A549 (cell line): Measurements from ENCODE around the gene RELN. TPM values are rescaled to one million over a fixed set of nuclear protein-coding genes. Genes with fewer than 3 reads are reported as not detected.

Source experiments
- ATAC-seq, 2 experiments: fragments of 200-7000 bp in 1 of 2; fragments of >200 bp in 1 of 2; cut with Nextera tagmentation in 1 of 2; cut with Tn5 transposase in 1 of 2; 3 replicates each; pipeline versions ENCODE4 v1.8.0 to v1.9.1; 2018 to 2020; ENCODE audit warnings: mild to moderate bottlenecking in 1 of 2, moderate library complexity in 1 of 2
- CTCF ChIA-PET: fragments of 300-600 bp; sonication (Branson Sonifier 250); formaldehyde crosslinking; extraction: SDS; loops from one replicate; lab custom pipeline; 2021; ENCODE audit warnings: antibody characterized with exemption, inconsistent platforms; lab: Yijun Ruan, JAX
- POLR2A ChIA-PET: fragments of 350-600 bp; formaldehyde crosslinking; extraction: SDS; loops from one replicate; lab custom pipeline; 2021; ENCODE audit warnings: antibody characterized with exemption, inconsistent platforms; lab: Yijun Ruan, JAX
- DNase-seq, 2 experiments: peaks; one replicate each; pipeline versions ENCODE4 v3.0.0 to v3.0.0-alpha.2; 2011 to 2016; ENCODE audit warnings: low read depth in 1 of 2, low spot score in 1 of 2
- FAIRE-seq: peaks from 2 replicates; lab custom pipeline; 2011; peaks lifted over from hg19 to GRCh38; lab: Jason Lieb, UNC
- H3K27ac ChIP-seq, 2 experiments: fragments of >200 bp; sonication (Bioruptor Twin); formaldehyde crosslinking; 3 replicates each; pipeline ENCODE4 v1.5.1; 2016 to 2017
- H3K4me1 ChIP-seq: fragments of >200 bp; sonication (Bioruptor Twin); formaldehyde crosslinking; 3 replicates; pipeline ENCODE4 v1.6.1; 2016
- H3K4me2 ChIP-seq: fragments of >200 bp; sonication (Bioruptor Twin); formaldehyde crosslinking; 3 replicates; pipeline ENCODE4 v1.6.1; 2016
- H3K4me3 ChIP-seq: fragments of >200 bp; sonication (Bioruptor Twin); formaldehyde crosslinking; 3 replicates; pipeline ENCODE4 v1.5.1; 2016
- H3K9me3 ChIP-seq: fragments of >200 bp; sonication (Bioruptor Twin); formaldehyde crosslinking; 3 replicates; pipeline ENCODE4 v1.6.1; 2016
- BCL3 ChIP-seq: fragments of >200 bp; sonication (Bioruptor Twin); formaldehyde crosslinking; IDR thresholded peaks from 3 replicates; pipeline ENCODE4 v1.6.1; 2016
- CEBPB ChIP-seq, 2 experiments: fragments of >200 bp in 1 of 2; sonication (Bioruptor Twin) in 1 of 2; formaldehyde crosslinking in 1 of 2; IDR thresholded peaks; 2 replicates each; pipeline ENCODE4 v1.6.1; 2012 to 2016
- EHMT2 ChIP-seq: fragments of 200-600 bp; sonication (generic); IDR thresholded peaks from 2 replicates; pipeline ENCODE4 v1.6.1; 2016; ENCODE audit warnings: antibody characterized with exemption, low read depth, mild to moderate bottlenecking, moderate library complexity
- FOSB ChIP-seq: fragments of 250-450 bp; sonication (Bioruptor Pico); IDR thresholded peaks from 2 replicates; pipeline ENCODE4 v1.5.0; 2020; ENCODE audit warnings: mild to moderate bottlenecking, moderate library complexity
- FOSL2 ChIP-seq, 2 experiments: fragments of 450-650 bp in 1 of 2; fragments of >200 bp in 1 of 2; sonication (Bioruptor Twin) in 1 of 2; formaldehyde crosslinking; IDR thresholded peaks; 2 replicates each; pipeline versions ENCODE4 v1.5.0 to v1.6.1; 2016 to 2020; ENCODE audit warnings: mild to moderate bottlenecking in 1 of 2, moderate library complexity in 1 of 2
- HDAC2 ChIP-seq: fragments of 200-600 bp; sonication (generic); IDR thresholded peaks from 2 replicates; pipeline ENCODE4 v1.6.1; 2016
- JUNB ChIP-seq: fragments of >200 bp; sonication (Bioruptor Twin); formaldehyde crosslinking; IDR thresholded peaks from 2 replicates; pipeline ENCODE4 v1.6.1; 2016
- KDM1A ChIP-seq: fragments of 200-600 bp; sonication (generic); IDR thresholded peaks from 2 replicates; pipeline ENCODE4 v1.6.1; 2016; ENCODE audit warnings: low read depth, mild to moderate bottlenecking
- KDM5A ChIP-seq: fragments of 200-600 bp; sonication (generic); IDR thresholded peaks from 2 replicates; pipeline ENCODE4 v1.6.1; 2016; ENCODE audit warnings: antibody characterized with exemption, mild to moderate bottlenecking
- MAZ ChIP-seq: fragments of 150-350 bp; IDR thresholded peaks from 2 replicates; pipeline ENCODE4 v1.6.1; 2014; ENCODE audit warnings: antibody characterized with exemption, low read depth, low read length, borderline replicate concordance
- MYC ChIP-seq: IDR thresholded peaks from 2 replicates; pipeline ENCODE4 v1.6.1; 2012; ENCODE audit warnings: mild to moderate bottlenecking, inconsistent platforms, low read length, improper control_type of control experiment, borderline replicate concordance
- NPAS2 ChIP-seq: fragments of 250-450 bp; sonication (Bioruptor Pico); IDR thresholded peaks from 2 replicates; pipeline ENCODE4 v1.8.0; 2022; ENCODE audit warnings: mild to moderate bottlenecking, moderate library complexity, borderline replicate concordance
- RARB ChIP-seq: fragments of 250-450 bp; sonication (Bioruptor Pico); IDR thresholded peaks from 2 replicates; pipeline ENCODE4 v1.8.0; 2021; ENCODE audit warnings: mild to moderate bottlenecking, moderate library complexity
- RCOR1 ChIP-seq: fragments of 150-350 bp; IDR thresholded peaks from 2 replicates; pipeline ENCODE4 v1.6.1; 2014; ENCODE audit warnings: antibody characterized with exemption, low read length, low read depth
- RFX5 ChIP-seq: fragments of 450-650 bp; IDR thresholded peaks from 2 replicates; pipeline ENCODE4 v1.7.1; 2014; ENCODE audit warnings: antibody characterized with exemption, mild to moderate bottlenecking, moderate library complexity
- SMC3 ChIP-seq: fragments of >200 bp; sonication (Bioruptor Twin); formaldehyde crosslinking; IDR thresholded peaks from 3 replicates; pipeline ENCODE4 v1.6.1; 2018; ENCODE audit warnings: inconsistent platforms
- ZSCAN20 ChIP-seq: fragments of 250-450 bp; sonication (Bioruptor Pico); IDR thresholded peaks from 2 replicates; pipeline ENCODE4 v1.8.0; 2022; ENCODE audit warnings: mild to moderate bottlenecking, moderate library complexity
- WGBS: methylation state at CpG from one replicate; pipeline ENCODE4 v1.1.6; 2017; ENCODE audit errors: missing lambda C conversion rate; 5-methylcytosine and 5-hydroxymethylcytosine counted together
- polyA plus RNA-seq, 4 experiments: library from polyadenylated mRNA; depleted of rRNA in 3 of 4; stranded (reverse); fragments of >200 nt; fragmentation: RNase III in 1 of 4; extraction: RNeasy Plus Mini Kit Qiagen cat#74134 plus additional on column Dnase treatment in 1 of 4; gene quantifications; 2 replicates in 3 of 4; 3 replicates in 1 of 4; pipeline ENCODE4 v1.2.3, GENCODE V29; 2011 to 2017
- TF ChIP-seq, protein P1 (sequence below): fragments of 150-350 bp; IDR thresholded peaks from 2 replicates; pipeline ENCODE4 v1.6.1; 2014; ENCODE audit warnings: low read depth, mild to moderate bottlenecking, low read length
- TF ChIP-seq, protein P2 (sequence below): fragments of >200 bp; sonication (Bioruptor Twin); formaldehyde crosslinking; IDR thresholded peaks from 3 replicates; pipeline ENCODE4 v1.5.1; 2016
- TF ChIP-seq, protein P3 (sequence below): fragments of 250-450 bp; sonication (Bioruptor Pico); IDR thresholded peaks from 2 replicates; pipeline ENCODE4 v1.5.0; 2020; ENCODE audit warnings: low read depth, mild to moderate bottlenecking, moderate library complexity
- TF ChIP-seq, protein P4 (sequence below): IDR thresholded peaks from 2 replicates; pipeline ENCODE4 v1.6.1; 2012

RELN gene
- polyA plus RNA-seq, 2 of the 4 experiments (the other 2 are of a cell fraction): not detected

DNA sequence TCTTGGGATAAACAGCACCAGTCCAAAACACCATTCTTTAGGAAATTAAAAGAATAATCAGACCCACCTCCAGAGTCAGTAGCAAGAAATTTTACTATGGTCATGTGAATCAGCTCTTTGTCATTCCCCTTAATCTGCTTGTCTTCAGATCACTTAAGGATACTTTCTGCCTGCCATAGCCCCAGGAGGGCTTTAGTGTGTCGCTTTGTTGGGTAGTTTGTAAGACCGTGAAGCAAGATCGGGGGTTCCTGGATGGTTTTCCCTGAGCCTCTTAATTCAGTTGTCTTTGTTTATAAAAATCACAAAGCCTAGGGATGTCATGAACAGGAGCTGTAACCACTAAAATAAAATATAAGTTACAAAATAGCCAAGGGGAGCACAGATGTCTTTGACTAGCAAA lies 223.6 kb downstream of the RELN start (continued):
- TF ChIP-seq, protein P1, sequence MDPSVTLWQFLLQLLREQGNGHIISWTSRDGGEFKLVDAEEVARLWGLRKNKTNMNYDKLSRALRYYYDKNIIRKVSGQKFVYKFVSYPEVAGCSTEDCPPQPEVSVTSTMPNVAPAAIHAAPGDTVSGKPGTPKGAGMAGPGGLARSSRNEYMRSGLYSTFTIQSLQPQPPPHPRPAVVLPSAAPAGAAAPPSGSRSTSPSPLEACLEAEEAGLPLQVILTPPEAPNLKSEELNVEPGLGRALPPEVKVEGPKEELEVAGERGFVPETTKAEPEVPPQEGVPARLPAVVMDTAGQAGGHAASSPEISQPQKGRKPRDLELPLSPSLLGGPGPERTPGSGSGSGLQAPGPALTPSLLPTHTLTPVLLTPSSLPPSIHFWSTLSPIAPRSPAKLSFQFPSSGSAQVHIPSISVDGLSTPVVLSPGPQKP: no peak
- no peak for TF ChIP-seq HDAC2

- CTCF ChIA-PET: no interaction called here
- Histone ChIP-seq H3K9me3 (no peaks in the 10 kb centered on the region), H3K4me1 (no peaks in the 10 kb centered on the region), H3K4me3 (no peak overlapping the region), H3K4me2 (no peak overlapping the region), H3K27ac (no peak overlapping the region)
- DNase-seq (no peak), FAIRE-seq (no peak), ATAC-seq (no peak)
- POLR2A ChIA-PET: no interaction called here
- TF ChIP-seq CEBPB (IDR thresholded peaks at IDR 0.05) (no peak), RCOR1 (no peak), KDM1A (no peak), RFX5 (no peak), EHMT2 (no peak)
- WGBS: 34% methylated on average over 8 of the region's 8 CpGs
Measured at GRCh38 chr7:103764901-103765300, 224.6 kb downstream of the RELN start.

DNA sequence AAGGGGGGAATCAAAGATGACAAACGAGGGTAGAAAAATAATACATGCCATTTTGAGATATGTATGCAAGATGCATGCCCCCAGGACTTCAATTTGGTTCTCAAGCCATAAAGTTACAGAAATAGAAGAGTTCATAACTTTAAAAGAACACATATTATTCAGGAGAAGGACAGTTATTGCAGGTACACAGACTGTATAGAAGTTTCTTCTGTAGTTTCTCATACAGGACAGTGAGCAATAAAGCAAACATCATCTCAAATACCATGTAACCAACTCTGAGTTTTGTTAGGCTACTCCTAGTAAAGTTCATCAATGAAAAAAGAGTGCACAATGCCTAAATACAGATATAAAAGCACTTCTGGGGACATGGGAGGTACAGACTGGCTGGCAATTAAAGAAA lies 226.6 kb downstream of the RELN start:
- ChIA-PET CTCF (no interaction called here), POLR2A (no interaction called here)
- 0% methylated on average over 1 of the region's 1 CpG for WGBS
- no peak for TF ChIP-seq NPAS2 (CRISPR knock-in tag)
- no peak for TF ChIP-seq RFX5
- no peak for TF ChIP-seq JUNB
- TF ChIP-seq CEBPB (IDR thresholded peaks at IDR 0.05): no peak
- TF ChIP-seq, protein P2, sequence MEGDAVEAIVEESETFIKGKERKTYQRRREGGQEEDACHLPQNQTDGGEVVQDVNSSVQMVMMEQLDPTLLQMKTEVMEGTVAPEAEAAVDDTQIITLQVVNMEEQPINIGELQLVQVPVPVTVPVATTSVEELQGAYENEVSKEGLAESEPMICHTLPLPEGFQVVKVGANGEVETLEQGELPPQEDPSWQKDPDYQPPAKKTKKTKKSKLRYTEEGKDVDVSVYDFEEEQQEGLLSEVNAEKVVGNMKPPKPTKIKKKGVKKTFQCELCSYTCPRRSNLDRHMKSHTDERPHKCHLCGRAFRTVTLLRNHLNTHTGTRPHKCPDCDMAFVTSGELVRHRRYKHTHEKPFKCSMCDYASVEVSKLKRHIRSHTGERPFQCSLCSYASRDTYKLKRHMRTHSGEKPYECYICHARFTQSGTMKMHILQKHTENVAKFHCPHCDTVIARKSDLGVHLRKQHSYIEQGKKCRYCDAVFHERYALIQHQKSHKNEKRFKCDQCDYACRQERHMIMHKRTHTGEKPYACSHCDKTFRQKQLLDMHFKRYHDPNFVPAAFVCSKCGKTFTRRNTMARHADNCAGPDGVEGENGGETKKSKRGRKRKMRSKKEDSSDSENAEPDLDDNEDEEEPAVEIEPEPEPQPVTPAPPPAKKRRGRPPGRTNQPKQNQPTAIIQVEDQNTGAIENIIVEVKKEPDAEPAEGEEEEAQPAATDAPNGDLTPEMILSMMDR: no peak
- TF ChIP-seq, protein P3, sequence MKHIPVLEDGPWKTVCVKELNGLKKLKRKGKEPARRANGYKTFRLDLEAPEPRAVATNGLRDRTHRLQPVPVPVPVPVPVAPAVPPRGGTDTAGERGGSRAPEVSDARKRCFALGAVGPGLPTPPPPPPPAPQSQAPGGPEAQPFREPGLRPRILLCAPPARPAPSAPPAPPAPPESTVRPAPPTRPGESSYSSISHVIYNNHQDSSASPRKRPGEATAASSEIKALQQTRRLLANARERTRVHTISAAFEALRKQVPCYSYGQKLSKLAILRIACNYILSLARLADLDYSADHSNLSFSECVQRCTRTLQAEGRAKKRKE (CRISPR knock-in tag): no peak
- no peak for TF ChIP-seq ZSCAN20 (CRISPR knock-in tag)
- TF ChIP-seq FOSL2 (IDR thresholded peaks at IDR 0.05): no peak
- no peak for TF ChIP-seq FOSL2 (CRISPR knock-in tag; IDR thresholded peaks at IDR 0.05)
- no peak for TF ChIP-seq SMC3
- Histone ChIP-seq H3K4me2 (no peak overlapping the region), H3K4me1 (no peaks in the 10 kb centered on the region), H3K27ac (no peak overlapping the region), H3K9me3 (no peaks in the 10 kb centered on the region), H3K4me3 (no peak overlapping the region)
- FAIRE-seq (no peak), DNase-seq (no peak), ATAC-seq (no peak)

GRCh38 chr7:103762065-103762760 lies 227.2 kb downstream of the RELN start:
- H3K4me1 ChIP-seq: no peaks in the 10 kb centered on the region
- WGBS: 0% methylated on average over 3 of the region's 3 CpGs
- no peak overlapping the region for H3K4me2 ChIP-seq
- H3K4me3 ChIP-seq: no peak overlapping the region
- DNase-seq (no peak), FAIRE-seq (no peak), ATAC-seq (no peak)
- POLR2A ChIA-PET: no interaction called here
- CTCF ChIA-PET: interaction anchor here (1.1 kb wide), 1 partner anchor 315 kb away, joined by 3 read pairs; no protein-coding TSS in a partner anchor
- H3K27ac ChIP-seq: no peak overlapping the region
- H3K9me3 ChIP-seq: no peaks in the 10 kb centered on the region
- no peak for TF ChIP-seq KDM5A
- TF ChIP-seq RARB (CRISPR knock-in tag): no peak
- no peak for TF ChIP-seq FOSB
- TF ChIP-seq BCL3: no peak
- TF ChIP-seq, protein P2: no peak
- TF ChIP-seq MAZ: no peak
- TF ChIP-seq MYC: no peak
- TF ChIP-seq, protein P4, sequence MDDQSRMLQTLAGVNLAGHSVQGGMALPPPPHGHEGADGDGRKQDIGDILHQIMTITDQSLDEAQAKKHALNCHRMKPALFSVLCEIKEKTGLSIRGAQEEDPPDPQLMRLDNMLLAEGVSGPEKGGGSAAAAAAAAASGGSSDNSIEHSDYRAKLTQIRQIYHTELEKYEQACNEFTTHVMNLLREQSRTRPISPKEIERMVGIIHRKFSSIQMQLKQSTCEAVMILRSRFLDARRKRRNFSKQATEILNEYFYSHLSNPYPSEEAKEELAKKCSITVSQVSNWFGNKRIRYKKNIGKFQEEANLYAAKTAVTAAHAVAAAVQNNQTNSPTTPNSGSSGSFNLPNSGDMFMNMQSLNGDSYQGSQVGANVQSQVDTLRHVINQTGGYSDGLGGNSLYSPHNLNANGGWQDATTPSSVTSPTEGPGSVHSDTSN: no peak
